Natural killer cell treated with Interleukin-12 subunit alpha and Interleukin-12 subunit beta and Interleukin-15 and Interleukin-18, amount 100 ng/mL, for 72 hours (primary cell): ENCODE data around the gene RGS21. TPM values are rescaled to one million over a fixed set of nuclear protein-coding genes. Genes with fewer than 3 reads are reported as not detected.

Experiments
- ATAC-seq, 2 donors: fragments of 150-1000 bp; cut with Tn5 transposase in 1 of 2; sonication (Bioruptor Pico), chemical (Tn5 transposase) in 1 of 2; 2 replicates each; pipeline ENCODE4 v1.10.0; 2021
- DNase-seq: peaks from one replicate; pipeline ENCODE4 v3.0.0; 2022; ENCODE audit warnings: low spot score
- H3K27ac Mint-ChIP-seq, 2 donors: 1 replicate in 1 of 2; 2 replicates in 1 of 2; pipeline ENCODE4 v1.8.0; 2022; ENCODE audit warnings: mixed read lengths in 2 of 2, mild to moderate bottlenecking in 1 of 2, moderate library complexity in 1 of 2
- H3K27me3 Mint-ChIP-seq, 2 donors: 1 replicate in 1 of 2; 2 replicates in 1 of 2; pipeline ENCODE4 v1.8.0; 2022; ENCODE audit warnings: mixed read lengths in 2 of 2
- H3K36me3 Mint-ChIP-seq: one replicate; pipeline ENCODE4 v1.8.0; 2022; ENCODE audit warnings: mixed read lengths
- H3K4me1 Mint-ChIP-seq, 2 donors: 1 replicate in 1 of 2; 2 replicates in 1 of 2; pipeline ENCODE4 v1.8.0; 2022; ENCODE audit warnings: low read depth in 2 of 2, mixed read lengths in 2 of 2, mild to moderate bottlenecking in 1 of 2
- H3K4me3 Mint-ChIP-seq: one replicate; pipeline ENCODE4 v1.8.0; 2022; ENCODE audit warnings: mixed read lengths
- H3K9me3 Mint-ChIP-seq: 2 replicates; pipeline ENCODE4 v1.8.0; 2022; ENCODE audit warnings: mixed read lengths
- total RNA-seq, 2 donors: library from RNA; stranded (reverse); gene quantifications; one replicate each; pipeline ENCODE4 v1.2.3, GENCODE V29; 2022

Gene RGS21
- total RNA-seq, 2 donors from 2014 or later = not detected

GRCh38 chr1:192351550-192351949 lies 34.8 kb downstream of the RGS21 start:
- no peak for DNase-seq

GRCh38 chr1:192357924-192358323 lies 41.1 kb downstream of the RGS21 start:
- ATAC-seq (no peak), DNase-seq (no peak)
- no peak overlapping the region for H3K27ac Mint-ChIP-seq
- H3K4me1 Mint-ChIP-seq = no peaks in the 10 kb centered on the region
- H3K9me3 Mint-ChIP-seq = no peaks in the 10 kb centered on the region
- no peaks in the 10 kb centered on the region for H3K36me3 Mint-ChIP-seq
- H3K4me3 Mint-ChIP-seq = no peak overlapping the region
- no peaks in the 10 kb centered on the region for H3K27me3 Mint-ChIP-seq

More at GRCh38 chr1:192351550-192351949, 34.8 kb downstream of the RGS21 start:
- Mint-ChIP-seq H3K27ac (no peak overlapping the region), H3K4me3 (no peak overlapping the region), H3K36me3 (no peaks in the 10 kb centered on the region), H3K9me3 (peaks cover 2% of the 10 kb centered on the region), H3K27me3 (no peaks in the 10 kb centered on the region), H3K4me1 (no peaks in the 10 kb centered on the region)
- no peak for ATAC-seq

- H3K36me3 Mint-ChIP-seq = no peaks in the 10 kb centered on the region
- no peak overlapping the region for H3K4me3 Mint-ChIP-seq
- no peaks in the 10 kb centered on the region for H3K4me1 Mint-ChIP-seq
- no peak overlapping the region for H3K27ac Mint-ChIP-seq
- no peaks in the 10 kb centered on the region for H3K9me3 Mint-ChIP-seq
- no peak for ATAC-seq
- no peak for DNase-seq
- no peaks in the 10 kb centered on the region for H3K27me3 Mint-ChIP-seq
These were observed 41.6 kb downstream of the RGS21 start for GRCh38 chr1:192358402-192358801.

- no peaks in the 10 kb centered on the region for H3K4me1 Mint-ChIP-seq
- no peak overlapping the region for H3K4me3 Mint-ChIP-seq
- no peaks in the 10 kb centered on the region for H3K27me3 Mint-ChIP-seq
- DNase-seq = no peak
- H3K9me3 Mint-ChIP-seq = no peaks in the 10 kb centered on the region
- ATAC-seq = no peak
- no peak overlapping the region for H3K27ac Mint-ChIP-seq
- H3K36me3 Mint-ChIP-seq = no peaks in the 10 kb centered on the region
These were observed 42.0 kb downstream of the RGS21 start for GRCh38 chr1:192358822-192359221.

GRCh38 chr1:192363177-192363576 lies 46.4 kb downstream of the RGS21 start:
- no peak overlapping the region for H3K4me3 Mint-ChIP-seq
- ATAC-seq = no peak

GRCh38 chr1:192367436-192367835 lies 50.6 kb downstream of the RGS21 start:
- DNase-seq (no peak), ATAC-seq (no peak)
- no peaks in the 10 kb centered on the region for H3K27me3 Mint-ChIP-seq
- H3K4me1 Mint-ChIP-seq = no peaks in the 10 kb centered on the region
- H3K4me3 Mint-ChIP-seq = no peak overlapping the region
- H3K9me3 Mint-ChIP-seq = no peaks in the 10 kb centered on the region
- H3K27ac Mint-ChIP-seq = no peak overlapping the region
- H3K36me3 Mint-ChIP-seq = no peaks in the 10 kb centered on the region

More at GRCh38 chr1:192363177-192363576, 46.4 kb downstream of the RGS21 start:
- no peaks in the 10 kb centered on the region for H3K4me1 Mint-ChIP-seq
- H3K36me3 Mint-ChIP-seq = no peaks in the 10 kb centered on the region
- no peaks in the 10 kb centered on the region for H3K9me3 Mint-ChIP-seq
- no peak overlapping the region for H3K27ac Mint-ChIP-seq
- DNase-seq = no peak
- no peaks in the 10 kb centered on the region for H3K27me3 Mint-ChIP-seq

- ATAC-seq (no peak), DNase-seq (no peak)
- H3K4me3 Mint-ChIP-seq = no peak overlapping the region
- no peak overlapping the region for H3K27ac Mint-ChIP-seq
- no peaks in the 10 kb centered on the region for H3K9me3 Mint-ChIP-seq
- no peaks in the 10 kb centered on the region for H3K36me3 Mint-ChIP-seq
- no peaks in the 10 kb centered on the region for H3K4me1 Mint-ChIP-seq
- no peaks in the 10 kb centered on the region for H3K27me3 Mint-ChIP-seq
These were observed 58.5 kb downstream of the RGS21 start for GRCh38 chr1:192375306-192375705.

- Mint-ChIP-seq H3K9me3 (no peaks in the 10 kb centered on the region), H3K36me3 (no peaks in the 10 kb centered on the region), H3K4me1 (no peaks in the 10 kb centered on the region), H3K27me3 (no peaks in the 10 kb centered on the region), H3K4me3 (no peak overlapping the region), H3K27ac (no peak overlapping the region)
- ATAC-seq (no peak), DNase-seq (no peak)
These were observed 59.6 kb downstream of the RGS21 start for GRCh38 chr1:192376374-192376773.

- Mint-ChIP-seq H3K27ac (no peak overlapping the region), H3K36me3 (no peaks in the 10 kb centered on the region), H3K4me3 (no peak overlapping the region), H3K9me3 (no peaks in the 10 kb centered on the region), H3K4me1 (no peaks in the 10 kb centered on the region), H3K27me3 (no peaks in the 10 kb centered on the region)
- DNase-seq (no peak), ATAC-seq (no peak)
These were observed 61.5 kb downstream of the RGS21 start for GRCh38 chr1:192378276-192378675.

GRCh38 chr1:192378878-192379277 lies 62.1 kb downstream of the RGS21 start:
- Mint-ChIP-seq H3K9me3 (no peaks in the 10 kb centered on the region), H3K36me3 (no peaks in the 10 kb centered on the region)

GRCh38 chr1:192379554-192379953 lies 62.8 kb downstream of the RGS21 start:
- DNase-seq (no peak), ATAC-seq (no peak)
- Mint-ChIP-seq H3K9me3 (no peaks in the 10 kb centered on the region), H3K36me3 (no peaks in the 10 kb centered on the region), H3K27me3 (no peaks in the 10 kb centered on the region), H3K4me3 (no peak overlapping the region), H3K27ac (no peak overlapping the region), H3K4me1 (no peaks in the 10 kb centered on the region)

More at GRCh38 chr1:192378878-192379277, 62.1 kb downstream of the RGS21 start:
- DNase-seq = no peak
- H3K27ac Mint-ChIP-seq = no peak overlapping the region
- no peaks in the 10 kb centered on the region for H3K27me3 Mint-ChIP-seq
- no peak overlapping the region for H3K4me3 Mint-ChIP-seq
- no peak for ATAC-seq
- no peaks in the 10 kb centered on the region for H3K4me1 Mint-ChIP-seq

- Mint-ChIP-seq H3K36me3 (no peaks in the 10 kb centered on the region), H3K27me3 (no peaks in the 10 kb centered on the region), H3K4me3 (no peak overlapping the region), H3K27ac (no peak overlapping the region), H3K4me1 (peaks cover 0 to 3% of the 10 kb centered on the region in 2 donors), H3K9me3 (peaks cover 3% of the 10 kb centered on the region)
- no peak for ATAC-seq
- no peak for DNase-seq
These were observed 66.0 kb downstream of the RGS21 start for GRCh38 chr1:192382758-192383157.

- no peak for ATAC-seq
- Mint-ChIP-seq H3K9me3 (peaks cover 3% of the 10 kb centered on the region), H3K27ac (no peak overlapping the region), H3K4me3 (no peak overlapping the region), H3K4me1 (peaks cover 0 to 3% of the 10 kb centered on the region in 2 donors), H3K27me3 (no peaks in the 10 kb centered on the region), H3K36me3 (no peaks in the 10 kb centered on the region)
- no peak for DNase-seq
These were observed 69.4 kb downstream of the RGS21 start for GRCh38 chr1:192386051-192386650.

GRCh38 chr1:192395211-192395610 lies 78.4 kb downstream of the RGS21 start:
- Mint-ChIP-seq H3K27ac (no peak overlapping the region), H3K9me3 (no peaks in the 10 kb centered on the region), H3K4me1 (no peaks in the 10 kb centered on the region), H3K27me3 (no peaks in the 10 kb centered on the region), H3K4me3 (no peak overlapping the region), H3K36me3 (no peaks in the 10 kb centered on the region)
- no peak for ATAC-seq
- DNase-seq = no peak

- ATAC-seq (no peak), DNase-seq (no peak)
- Mint-ChIP-seq H3K9me3 (no peaks in the 10 kb centered on the region), H3K36me3 (no peaks in the 10 kb centered on the region), H3K27ac (no peak overlapping the region), H3K4me1 (no peaks in the 10 kb centered on the region), H3K27me3 (no peaks in the 10 kb centered on the region), H3K4me3 (no peak overlapping the region)
These were observed 79.1 kb downstream of the RGS21 start for GRCh38 chr1:192395895-192396294.
